Pancreas (tissue), 10 donors: ENCODE measurements around the gene C22orf39. TPM values are rescaled to one million over a fixed set of nuclear protein-coding genes. Genes with fewer than 3 reads are reported as not detected.

Experiments
- ATAC-seq, 4 donors: fragments of 200-7000 bp; cut with Tn5 transposase; one replicate each; pipeline versions ENCODE4 v1.8.0 to v1.9.1; 2020; ENCODE audit warnings: mild to moderate bottlenecking in 4 of 4, moderate library complexity in 4 of 4
- DNase-seq, 6 donors: peaks; one replicate each; pipeline ENCODE4 v3.0.0-alpha.2; 2020
- FAIRE-seq: peaks from 2 replicates; lab custom pipeline; 2012; peaks lifted over from hg19 to GRCh38; lab: Jason Lieb, UNC
- H3K27ac ChIP-seq, 4 donors: fragments of 200-600 bp; sonication (generic); 1 replicate in 3 of 4; 2 replicates in 1 of 4; pipeline versions ENCODE4 v1.5.0 to v1.8.0; 2020
- H3K27me3 ChIP-seq, 4 donors: fragments of 200-600 bp; one replicate each; pipeline ENCODE4 v1.8.0; 2021
- H3K36me3 ChIP-seq, 3 donors: fragments of 200-600 bp; sonication (generic) in 1 of 3; one replicate each; pipeline versions ENCODE4 v1.5.0 to v1.8.0; 2020 to 2021
- H3K4me1 ChIP-seq, 3 donors: fragments of 200-600 bp; one replicate each; pipeline ENCODE4 v1.8.0; 2021
- H3K4me3 ChIP-seq, 4 donors: fragments of 200-600 bp; sonication (generic) in 2 of 4; one replicate each; pipeline versions ENCODE4 v1.5.0 to v1.8.0; 2020 to 2021
- H3K9me3 ChIP-seq, 4 donors: fragments of 200-600 bp; one replicate each; pipeline ENCODE4 v1.8.0; 2021
- CTCF ChIP-seq, 4 donors: fragments of 200-600 bp; sonication (generic) in 3 of 4; IDR thresholded peaks; one replicate each; pipeline versions ENCODE4 v1.5.0 to v1.8.0; 2021; ENCODE audit warnings: antibody characterized with exemption in 4 of 4
- WGBS, 2 donors: extraction: QIAGEN DNeasy Blood & Tissue Kit; methylation state at CpG; one replicate each; pipeline ENCODE4 v1.1.7; 2013; 5-methylcytosine and 5-hydroxymethylcytosine counted together
- intact Hi-C, 3 donors: fragments of 100-400 bp; cut with DNase I; formaldehyde crosslinking; loops; one replicate each; pipeline versions ENCODE4 v1.11.1 to v1.14.2; 2022
- polyA plus RNA-seq, 2 donors: library from polyadenylated mRNA; stranded (reverse); fragments of 200-250 nt; gene quantifications; one replicate each; pipeline ENCODE4 v1.2.3, GENCODE V29; 2013
- total RNA-seq, 6 donors: library from RNA; stranded (reverse); fragmentation: NEBNext Ultra II Directional in 4 of 6; extraction: Animal tissue kit (Norgen Biotek cat#: 25700) in 4 of 6; gene quantifications; one replicate each; pipeline versions ENCODE4 v1.2.1 to v1.2.4, GENCODE V29; 2021 to 2023
- donor health status: healthy with polysubstance abuse.
- donor health status: DM: no; HTN: no; CAD: no; lungs with moderate emphysema.
- donor health status: DM: no; HTN: no; CAD: no.
- donor health status: control.
- donor health status: control.
- donor health status: Bipolar disorder and iron deficiency.
- donor health status: DM: yes; HTN: yes; CAD: no.
- donor health status: DM: no; HTN: no; CAD: no.
- donor health status: DM: no; HTN: no; CAD: no.
- donor health status: DM: yes; HTN: yes; CAD: no.

Gene C22orf39
- total RNA-seq (10 to 100 TPM; 13.3 to 19.9 (median 18.8) TPM), polyA plus RNA-seq (10 to 100 TPM; 22.2 to 23.1 TPM)

- intact Hi-C loops, result no loop called here
- FAIRE-seq, result no peak
- H3K4me1 ChIP-seq, result peaks cover 8 to 19% (median 17%) of the 10 kb centered on the region in 3 donors
These were observed at the start of gene C22orf39 for GRCh38 chr22:19447330-19448075. TSS of gene C22orf39 (minus strand) at chr22:19447711. CDS start at chr22:19447688, 23 bp downstream.

GRCh38 chr22:19497245-19497644 lies 49.7 kb upstream of the C22orf39 start:
- ATAC-seq, result peak in 2 of 4 donors; percentile 31 to 32
- TF ChIP-seq CTCF (IDR thresholded peaks at IDR 0.05), result no peak

More at GRCh38 chr22:19447330-19448075, at the start of gene C22orf39:
- DNase-seq, result peak; percentile 92 to 95 (median 93)
- TF ChIP-seq CTCF (IDR thresholded peaks at IDR 0.05), result no peak
- no peaks in the 10 kb centered on the region for H3K9me3 ChIP-seq
- H3K4me3 ChIP-seq, result peak within 1 kb of the TSS; percentile 51 to 96 (median 84)
- ATAC-seq, result peak; percentile 92 to 97 (median 94)
- peak within 1 kb of the TSS; percentile 93 to 97 (median 94) for H3K27ac ChIP-seq
- no peaks in the 10 kb centered on the region for H3K27me3 ChIP-seq
- WGBS, 2 donors, result 0% methylated on average over 62 to 92 of the region's 92 CpGs
- peaks cover 0 to 11% (median 5%) of the 10 kb centered on the region in 3 donors for H3K36me3 ChIP-seq

GRCh38 chr22:19496324-19496630 lies 48.8 kb upstream of the C22orf39 start:
- no peak for DNase-seq
- Histone ChIP-seq H3K27me3 (no peaks in the 10 kb centered on the region), H3K27ac (no peak overlapping the region), H3K4me1 (no peaks in the 10 kb centered on the region), H3K4me3 (no peak overlapping the region), H3K36me3 (no peaks in the 10 kb centered on the region), H3K9me3 (no peaks in the 10 kb centered on the region)
- FAIRE-seq, result no peak
- ATAC-seq, result no peak
- WGBS, 2 donors, result 90 to 94% methylated on average over 3 of the region's 3 CpGs
- TF ChIP-seq CTCF (IDR thresholded peaks at IDR 0.05), result no peak
- intact Hi-C loops, result no loop called here

More at GRCh38 chr22:19497245-19497644, 49.7 kb upstream of the C22orf39 start:
- Histone ChIP-seq H3K4me3 (no peak overlapping the region), H3K27ac (no peak overlapping the region), H3K27me3 (no peaks in the 10 kb centered on the region), H3K36me3 (no peaks in the 10 kb centered on the region), H3K4me1 (no peaks in the 10 kb centered on the region), H3K9me3 (no peaks in the 10 kb centered on the region)
- intact Hi-C loops, result no loop called here
- DNase-seq (no peak), FAIRE-seq (no peak)
- WGBS, 2 donors, result 69 to 71% methylated on average over 3 of the region's 3 CpGs

- ATAC-seq (no peak), FAIRE-seq (no peak), DNase-seq (no peak)
- TF ChIP-seq CTCF (IDR thresholded peaks at IDR 0.05), result no peak
- Histone ChIP-seq H3K4me3 (no peak overlapping the region), H3K9me3 (no peaks in the 10 kb centered on the region), H3K4me1 (no peaks in the 10 kb centered on the region), H3K36me3 (no peaks in the 10 kb centered on the region), H3K27me3 (no peaks in the 10 kb centered on the region), H3K27ac (no peak overlapping the region)
- intact Hi-C loops, result no loop called here
- WGBS, 2 donors, result 63 to 68% methylated on average over 5 of the region's 5 CpGs
These were observed 48.2 kb upstream of the C22orf39 start for GRCh38 chr22:19495562-19496323.
